IPS-15b (cell line): ENCODE measurements around the gene C12orf60.

ENCODE experiments used
- H3K27me3 ChIP-seq: one replicate; pipeline ENCODE4 v1.6.1; 2013; ENCODE audit warnings: low read length; ENCODE audit not compliant: control insufficient read depth, insufficient read depth
- H3K36me3 ChIP-seq: one replicate; pipeline ENCODE4 v1.6.1; 2013; ENCODE audit warnings: low read length; ENCODE audit not compliant: control insufficient read depth, insufficient read depth
- H3K4me1 ChIP-seq: one replicate; pipeline ENCODE4 v1.6.1; 2013; ENCODE audit warnings: mild to moderate bottlenecking, low read length; ENCODE audit not compliant: control insufficient read depth, insufficient read depth
- H3K4me3 ChIP-seq: one replicate; pipeline ENCODE4 v1.5.1; 2013; ENCODE audit warnings: low read depth, low read length
- H3K9ac ChIP-seq: one replicate; pipeline ENCODE4 v1.6.1; 2013; ENCODE audit warnings: low read depth, mild to moderate bottlenecking, low read length
- H3K9me3 ChIP-seq: one replicate; pipeline ENCODE4 v1.6.1; 2013; ENCODE audit warnings: mild to moderate bottlenecking, low read length; ENCODE audit not compliant: control insufficient read depth, insufficient read depth

The C12orf60 gene

DNA sequence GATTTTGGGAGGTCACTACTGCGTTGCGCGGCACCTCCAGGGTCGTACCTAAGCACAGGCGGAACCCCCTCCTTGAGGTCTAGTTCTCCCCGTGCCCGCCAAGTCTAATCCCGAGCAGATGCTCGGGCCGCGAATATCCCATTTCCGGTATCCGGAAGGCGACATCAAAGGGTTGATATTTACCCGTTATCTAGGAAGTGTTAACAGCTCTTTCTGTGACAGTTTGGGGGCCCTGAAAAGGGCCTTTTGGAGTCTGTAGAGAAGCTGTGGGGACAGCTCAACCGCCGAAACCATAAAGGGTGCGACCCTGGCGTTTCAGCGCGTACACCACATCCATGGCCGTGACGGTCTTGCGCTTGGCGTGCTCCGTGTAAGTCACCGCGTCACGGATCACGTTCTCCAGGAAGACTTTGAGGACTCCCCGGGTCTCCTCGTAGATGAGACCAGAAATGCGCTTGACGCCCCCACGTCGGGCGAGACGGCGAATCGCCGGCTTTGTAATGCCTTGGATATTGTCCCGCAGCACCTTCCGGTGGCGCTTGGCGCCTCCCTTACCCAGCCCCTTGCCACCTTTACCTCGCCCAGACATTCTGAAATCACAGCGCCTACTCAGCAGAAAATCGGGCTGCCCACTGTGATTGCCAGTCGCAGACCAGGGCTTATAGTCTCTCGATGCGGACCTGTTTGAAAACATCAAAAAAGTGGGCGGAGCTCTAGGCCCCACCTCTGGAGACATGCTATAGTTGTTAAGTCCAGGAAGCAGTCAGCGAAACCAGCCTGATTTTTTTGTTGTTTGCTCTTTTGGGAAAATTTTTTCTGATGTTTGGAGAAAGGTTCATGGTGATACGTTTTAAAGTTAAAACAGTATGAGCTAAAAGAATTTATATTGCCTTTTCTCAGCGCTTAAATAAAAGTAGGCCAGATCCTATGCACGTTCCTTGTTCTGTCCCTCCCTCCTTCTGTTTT lies 32.7 kb upstream of the C12orf60 start:
- no peaks in the 10 kb centered on the region for H3K36me3 ChIP-seq
- H3K4me1 ChIP-seq: peaks cover 10% of the 10 kb centered on the region
- peak overlapping the region; percentile 97 for H3K4me3 ChIP-seq
- no peaks in the 10 kb centered on the region for H3K9me3 ChIP-seq
- peak overlapping the region; percentile 99 for H3K9ac ChIP-seq
- no peaks in the 10 kb centered on the region for H3K27me3 ChIP-seq

DNA sequence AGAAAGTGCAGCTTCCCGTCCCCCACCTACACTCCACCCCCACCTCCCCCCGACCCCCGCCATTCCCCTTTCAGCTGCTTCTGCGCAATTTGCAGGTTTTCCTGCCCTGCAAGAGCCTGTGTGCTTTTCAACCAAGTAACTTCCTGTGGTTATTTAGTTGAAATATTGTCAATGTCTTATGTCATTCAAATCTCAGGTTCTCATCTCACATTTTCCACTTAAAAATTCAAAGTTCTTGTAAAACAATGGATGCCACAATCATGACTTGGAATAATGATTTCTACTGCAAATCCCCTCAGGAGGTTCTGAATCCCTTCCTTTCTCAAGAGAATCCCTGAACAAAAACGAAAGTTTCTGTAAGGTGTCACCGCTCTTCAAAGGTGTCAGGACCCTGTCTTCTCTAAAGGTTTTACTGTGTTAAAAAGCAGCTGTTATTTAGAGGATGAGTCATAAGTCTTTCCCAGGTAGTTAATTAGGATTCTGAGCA lies 31.8 kb upstream of the C12orf60 start:
- peak overlapping the region; percentile 19 for H3K9ac ChIP-seq
- no peaks in the 10 kb centered on the region for H3K27me3 ChIP-seq
- H3K4me1 ChIP-seq: peaks cover 12% of the 10 kb centered on the region
- no peaks in the 10 kb centered on the region for H3K36me3 ChIP-seq
- no peaks in the 10 kb centered on the region for H3K9me3 ChIP-seq
- peak overlapping the region; percentile 97 for H3K4me3 ChIP-seq

- no peaks in the 10 kb centered on the region for H3K9me3 ChIP-seq
- peak overlapping the region; percentile 90 for H3K4me3 ChIP-seq
- peaks cover 15% of the 10 kb centered on the region for H3K4me1 ChIP-seq
- no peak overlapping the region for H3K9ac ChIP-seq
- no peaks in the 10 kb centered on the region for H3K27me3 ChIP-seq
- H3K36me3 ChIP-seq: no peaks in the 10 kb centered on the region
These were observed 30.5 kb upstream of the C12orf60 start for GRCh38 chr12:14772946-14773345.

DNA sequence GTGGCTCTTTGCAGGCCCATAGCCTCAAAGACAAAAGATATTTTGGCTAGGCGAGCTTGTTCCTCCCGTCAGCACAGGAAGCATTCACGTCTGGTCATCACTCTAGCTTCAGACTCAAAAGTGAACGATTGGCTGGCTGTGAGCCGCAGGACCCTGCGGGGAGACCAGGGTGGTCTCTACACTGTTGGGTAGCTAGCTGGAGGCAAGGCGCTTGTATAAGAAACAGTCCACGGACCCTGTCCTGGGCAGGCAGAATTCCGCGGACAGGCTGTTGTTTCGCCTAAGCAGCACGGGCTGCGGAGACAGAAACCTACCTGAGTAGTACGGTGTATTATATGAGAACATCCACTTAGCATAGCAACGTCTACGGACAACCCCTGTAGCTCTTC lies 29.8 kb upstream of the C12orf60 start:
- H3K4me3 ChIP-seq: peak overlapping the region; percentile 90
- H3K36me3 ChIP-seq: no peaks in the 10 kb centered on the region
- no peaks in the 10 kb centered on the region for H3K27me3 ChIP-seq
- H3K4me1 ChIP-seq: peaks cover 15% of the 10 kb centered on the region
- H3K9ac ChIP-seq: peak overlapping the region; percentile 68
- no peaks in the 10 kb centered on the region for H3K9me3 ChIP-seq

GRCh38 chr12:14774074-14774905 lies 29.2 kb upstream of the C12orf60 start:
- peaks cover 15% of the 10 kb centered on the region for H3K4me1 ChIP-seq
- H3K9ac ChIP-seq: peak overlapping the region; percentile 68
- no peaks in the 10 kb centered on the region for H3K36me3 ChIP-seq
- H3K9me3 ChIP-seq: no peaks in the 10 kb centered on the region
- H3K27me3 ChIP-seq: no peaks in the 10 kb centered on the region
- H3K4me3 ChIP-seq: peak overlapping the region; percentile 90

- peak overlapping the region; percentile 90 for H3K4me3 ChIP-seq
These were observed 28.4 kb upstream of the C12orf60 start for GRCh38 chr12:14774906-14775635.

GRCh38 chr12:14775636-14775980 lies 27.9 kb upstream of the C12orf60 start:
- Histone ChIP-seq H3K9me3 (no peaks in the 10 kb centered on the region), H3K4me1 (peaks cover 15% of the 10 kb centered on the region), H3K4me3 (peak overlapping the region; percentile 90), H3K27me3 (no peaks in the 10 kb centered on the region), H3K9ac (no peak overlapping the region), H3K36me3 (no peaks in the 10 kb centered on the region)

More at GRCh38 chr12:14774906-14775635, 28.4 kb upstream of the C12orf60 start:
- peaks cover 15% of the 10 kb centered on the region for H3K4me1 ChIP-seq
- H3K9ac ChIP-seq: peak overlapping the region; percentile 56
- H3K27me3 ChIP-seq: no peaks in the 10 kb centered on the region
- H3K36me3 ChIP-seq: no peaks in the 10 kb centered on the region
- no peaks in the 10 kb centered on the region for H3K9me3 ChIP-seq

- Histone ChIP-seq H3K9me3 (no peaks in the 10 kb centered on the region), H3K27me3 (no peaks in the 10 kb centered on the region), H3K4me3 (no peak overlapping the region), H3K9ac (no peak overlapping the region), H3K36me3 (no peaks in the 10 kb centered on the region), H3K4me1 (peaks cover 15% of the 10 kb centered on the region)
These were observed 27.1 kb upstream of the C12orf60 start for GRCh38 chr12:14776236-14776961.

GRCh38 chr12:14777271-14777670 lies 26.2 kb upstream of the C12orf60 start:
- H3K4me1 ChIP-seq: peaks cover 10% of the 10 kb centered on the region
- no peaks in the 10 kb centered on the region for H3K27me3 ChIP-seq
- H3K36me3 ChIP-seq: no peaks in the 10 kb centered on the region
- no peak overlapping the region for H3K4me3 ChIP-seq
- no peak overlapping the region for H3K9ac ChIP-seq
- H3K9me3 ChIP-seq: no peaks in the 10 kb centered on the region

DNA sequence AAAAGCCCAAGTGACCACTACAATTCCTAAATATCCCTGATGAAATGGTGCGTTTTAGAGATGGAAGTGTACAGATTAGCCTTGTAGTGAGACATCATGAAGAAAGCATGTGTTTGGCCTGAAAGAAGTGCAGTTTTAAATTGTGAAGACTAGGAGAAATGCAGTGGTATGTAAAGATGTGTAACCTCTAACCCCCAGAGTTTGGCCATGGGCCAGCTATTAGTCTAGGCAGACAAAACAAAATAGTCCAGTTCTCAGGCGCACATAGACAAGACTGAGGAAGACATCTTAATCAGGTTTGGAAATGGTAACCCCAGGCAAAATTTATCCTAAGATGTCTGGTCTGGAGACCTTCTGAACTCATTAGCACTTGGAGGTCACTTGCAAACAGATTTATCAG lies 23.6 kb upstream of the C12orf60 start:
- H3K9ac ChIP-seq: no peak overlapping the region
- H3K27me3 ChIP-seq: no peaks in the 10 kb centered on the region
- H3K4me3 ChIP-seq: no peak overlapping the region
- peaks cover 10% of the 10 kb centered on the region for H3K4me1 ChIP-seq
- no peaks in the 10 kb centered on the region for H3K36me3 ChIP-seq
- no peaks in the 10 kb centered on the region for H3K9me3 ChIP-seq

GRCh38 chr12:14780859-14781258 lies 22.6 kb upstream of the C12orf60 start:
- H3K4me3 ChIP-seq: no peak overlapping the region
- no peaks in the 10 kb centered on the region for H3K27me3 ChIP-seq
- no peaks in the 10 kb centered on the region for H3K9me3 ChIP-seq
- no peak overlapping the region for H3K9ac ChIP-seq
- no peaks in the 10 kb centered on the region for H3K36me3 ChIP-seq
- H3K4me1 ChIP-seq: peaks cover 4% of the 10 kb centered on the region
